GM19238 (cell line): Measurements from ENCODE around the gene DNAJC21.
"Not testable (repeated sequence)": the region's sequence is repeated elsewhere in the genome, so short reads cannot be mapped to it uniquely, and the experiment has no call there.

ENCODE experiments used
- DNase-seq: peaks from one replicate; pipeline ENCODE4 v3.0.0; 2011; ENCODE audit warnings: low spot score; ENCODE audit not compliant: insufficient read length

The DNAJC21 gene

DNA sequence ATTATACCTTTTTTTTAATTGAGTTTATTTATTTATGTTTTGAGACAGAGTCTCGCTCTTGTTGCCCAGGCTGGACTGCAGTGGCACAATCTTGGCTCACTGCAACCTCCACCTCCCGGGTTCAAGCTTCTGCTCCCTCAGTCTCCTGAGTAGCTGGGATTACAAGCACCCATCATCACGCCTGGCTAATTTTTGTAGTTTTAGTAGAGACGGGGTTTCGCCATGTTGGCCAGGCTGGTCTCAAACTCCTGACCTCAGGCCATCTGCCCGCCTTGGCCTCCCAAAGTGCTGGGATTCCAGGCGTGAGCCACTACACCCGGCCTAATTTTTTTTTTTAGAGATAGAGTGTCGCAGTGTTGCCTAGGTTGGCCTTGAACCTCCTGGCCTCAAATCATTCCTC lies 6.1 kb upstream of the DNAJC21 start:
- not testable (repeated sequence) for DNase-seq

DNA sequence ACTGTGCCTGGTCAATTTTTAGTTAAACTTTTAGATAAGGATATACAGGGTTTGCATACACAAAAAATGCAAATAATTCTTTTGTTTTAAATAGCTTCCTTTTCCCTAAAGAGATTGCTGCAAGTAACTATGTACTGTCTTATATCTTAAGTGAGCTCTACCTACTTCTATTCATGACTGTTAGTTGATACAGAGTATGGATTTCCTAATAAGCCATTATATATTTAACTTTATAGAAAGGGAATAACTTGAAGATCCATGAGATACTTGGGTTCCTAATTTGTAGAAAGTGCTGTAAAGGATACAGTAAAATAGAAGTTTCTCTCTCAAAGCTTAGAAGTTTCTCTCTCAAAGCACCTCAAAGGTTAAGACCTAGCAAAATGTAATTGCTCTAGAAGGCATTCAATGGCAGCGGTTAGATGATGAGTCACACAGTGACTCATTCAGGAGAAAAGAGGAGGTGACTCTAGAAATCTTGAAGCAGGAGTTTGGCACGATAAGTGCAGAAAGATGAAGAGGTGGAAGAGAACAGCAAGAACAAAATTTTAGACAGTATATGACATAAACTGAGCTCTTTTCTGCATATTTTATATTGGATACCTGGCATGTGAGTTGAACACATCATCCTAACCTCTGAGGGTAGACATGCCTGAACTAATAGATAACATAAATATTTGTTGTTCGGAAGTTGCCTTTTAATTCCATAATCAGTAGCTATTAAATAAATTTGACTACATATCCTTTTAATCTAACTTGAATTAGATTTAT lies 5.5 kb upstream of the DNAJC21 start:
- no peak for DNase-seq

DNA sequence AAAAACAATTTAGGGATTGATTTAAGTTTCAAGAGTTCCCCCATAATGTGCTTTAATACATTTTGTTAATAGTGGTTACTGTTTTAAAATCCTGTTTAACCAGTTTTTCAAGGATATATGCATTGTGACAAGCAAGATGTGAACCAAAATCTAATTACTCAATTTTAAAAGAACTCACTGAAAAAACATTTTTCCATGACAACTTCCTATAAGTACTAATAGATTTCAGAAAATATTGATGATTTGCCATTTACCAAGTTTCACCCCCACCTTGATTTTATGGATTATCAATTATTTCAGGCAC lies 4.9 kb upstream of the DNAJC21 start:
- DNase-seq, result no peak

DNA sequence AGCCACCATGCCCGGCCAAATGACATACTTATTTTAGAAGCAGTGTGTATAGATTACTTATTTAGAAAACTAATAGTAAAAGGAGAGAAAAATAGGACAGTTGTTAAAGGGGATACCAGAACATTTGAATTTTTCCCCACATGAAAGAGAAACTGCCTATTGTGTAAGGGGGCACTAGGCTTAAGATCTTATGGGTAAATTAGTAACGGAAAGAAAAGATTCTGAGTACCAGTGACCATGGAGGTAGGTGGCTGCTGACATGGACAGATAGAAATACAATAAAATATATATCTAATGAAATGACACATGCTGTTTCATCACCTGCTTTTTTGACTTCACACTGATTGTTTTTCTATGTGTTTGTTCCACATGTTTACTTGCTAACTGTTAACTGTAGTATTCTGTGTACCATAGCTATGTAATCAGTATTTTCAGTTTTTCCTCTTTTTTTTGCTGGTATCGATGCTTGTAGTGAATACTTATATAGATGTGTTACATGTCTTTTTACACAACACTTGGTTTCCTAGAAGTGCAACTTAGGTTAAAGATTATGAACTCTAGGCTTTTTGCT lies 3.0 kb upstream of the DNAJC21 start:
- no peak for DNase-seq

DNA sequence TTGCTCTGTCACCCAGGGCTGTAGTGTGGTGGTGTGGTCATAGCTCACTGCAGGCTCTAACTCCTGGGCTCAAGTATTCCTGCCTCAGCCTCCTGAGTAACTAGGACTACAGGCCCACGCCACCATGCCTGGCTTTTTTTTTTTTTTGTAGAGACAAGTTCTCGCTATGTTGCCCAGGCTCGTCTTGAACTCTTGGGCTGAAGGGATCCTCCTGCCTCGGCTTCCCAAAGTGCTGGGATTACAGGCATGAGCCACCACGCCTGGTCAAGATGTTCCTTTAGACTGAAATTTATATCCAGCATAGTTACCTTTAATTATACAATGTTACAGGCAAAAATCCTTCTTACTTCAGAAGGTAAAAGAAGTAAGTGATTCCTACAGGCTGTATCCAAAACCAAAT lies 1.6 kb upstream of the DNAJC21 start:
- DNase-seq, result no peak

DNA sequence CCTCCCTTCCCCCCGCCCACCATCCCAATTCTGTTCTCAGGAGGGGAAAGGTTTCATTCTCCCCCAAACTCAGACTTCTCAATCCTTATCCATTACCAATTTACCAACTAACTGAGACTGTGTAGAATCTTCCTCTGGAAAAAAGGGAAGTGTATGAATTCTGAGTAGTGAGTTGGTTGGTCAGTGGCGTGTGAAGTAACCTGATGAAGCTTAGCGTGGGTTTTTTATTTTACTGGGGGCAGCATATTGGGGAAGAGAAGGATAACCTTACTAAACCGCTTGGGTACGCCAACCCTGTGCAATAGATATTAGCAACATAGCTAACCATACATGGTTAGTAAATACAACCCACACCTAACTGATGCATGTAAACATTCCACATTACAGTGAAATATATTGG lies 1.1 kb upstream of the DNAJC21 start:
- no peak for DNase-seq

DNA sequence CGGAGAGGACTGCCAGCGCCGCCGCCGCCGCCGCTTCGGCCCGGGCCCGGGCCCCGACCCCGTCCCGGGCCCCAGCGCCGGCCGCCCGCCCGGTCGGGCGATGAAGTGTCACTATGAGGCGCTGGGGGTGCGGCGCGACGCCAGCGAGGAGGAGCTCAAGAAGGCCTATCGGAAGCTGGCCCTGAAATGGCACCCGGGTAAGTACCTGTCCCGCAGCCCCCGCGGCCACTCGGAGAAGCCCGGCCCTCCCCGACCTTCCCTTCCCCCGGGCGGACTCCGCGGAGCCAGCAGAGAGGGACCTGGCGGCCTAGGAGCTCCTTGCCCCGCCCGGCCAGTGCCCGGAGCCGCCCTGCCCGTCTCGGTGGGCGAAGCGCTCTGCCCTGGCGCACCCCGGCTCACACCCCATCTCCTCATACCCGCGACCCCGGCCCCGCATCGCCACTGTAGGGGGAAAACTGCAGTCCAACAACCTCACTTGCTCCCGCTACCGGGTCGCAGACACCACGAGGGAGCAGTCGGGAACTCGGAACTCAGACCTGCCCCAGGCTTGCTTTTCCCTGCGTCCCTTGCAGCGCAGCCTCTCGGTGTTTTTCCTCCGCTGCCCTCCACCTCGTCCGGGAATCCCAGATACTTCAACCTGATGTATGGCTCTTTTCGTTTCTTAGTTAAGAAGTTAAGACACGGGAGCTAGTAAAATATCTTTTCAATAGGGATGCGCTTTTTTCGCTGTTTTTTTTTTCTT lies 532 bp downstream of the DNAJC21 start:
- DNase-seq, result peak; percentile 74

DNA sequence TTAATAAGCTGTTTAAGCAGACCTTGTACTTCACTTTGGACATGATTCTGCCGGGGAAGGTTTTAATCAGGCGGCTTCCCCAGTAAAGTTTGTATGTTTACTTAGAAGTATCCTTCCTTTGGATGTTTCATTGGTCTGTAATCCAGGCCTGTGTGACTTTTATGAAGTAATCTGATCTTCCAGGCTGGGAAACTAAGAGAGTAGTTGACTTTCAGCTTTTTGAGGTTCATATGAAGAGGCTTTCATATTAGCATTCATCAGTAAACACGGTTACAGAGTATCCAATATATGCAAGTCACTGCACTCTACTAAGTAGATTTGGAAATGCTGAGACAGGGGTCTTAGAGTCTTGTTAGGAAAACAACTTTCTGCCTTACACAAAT lies 1.1 kb downstream of the DNAJC21 start:
- no peak for DNase-seq

DNA sequence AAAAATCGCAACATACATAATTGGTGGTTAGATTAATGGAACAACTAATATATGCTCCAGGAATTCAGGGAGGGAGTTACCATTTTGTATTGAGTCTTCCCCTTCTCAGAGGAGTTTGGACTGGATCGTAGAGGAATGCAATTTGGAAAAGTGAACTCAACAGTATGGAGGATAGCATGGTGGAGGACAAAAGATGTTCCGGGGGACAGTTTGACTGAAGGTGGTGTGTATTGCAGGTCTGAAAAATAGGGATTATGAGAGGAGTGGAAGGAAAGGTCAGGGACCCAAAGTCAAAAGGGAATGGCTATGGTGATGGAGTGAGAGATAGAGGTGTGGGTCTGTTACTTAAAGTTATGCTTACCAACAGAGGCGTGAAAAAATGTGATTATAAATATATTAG lies 1.5 kb downstream of the DNAJC21 start:
- DNase-seq, result no peak

DNA sequence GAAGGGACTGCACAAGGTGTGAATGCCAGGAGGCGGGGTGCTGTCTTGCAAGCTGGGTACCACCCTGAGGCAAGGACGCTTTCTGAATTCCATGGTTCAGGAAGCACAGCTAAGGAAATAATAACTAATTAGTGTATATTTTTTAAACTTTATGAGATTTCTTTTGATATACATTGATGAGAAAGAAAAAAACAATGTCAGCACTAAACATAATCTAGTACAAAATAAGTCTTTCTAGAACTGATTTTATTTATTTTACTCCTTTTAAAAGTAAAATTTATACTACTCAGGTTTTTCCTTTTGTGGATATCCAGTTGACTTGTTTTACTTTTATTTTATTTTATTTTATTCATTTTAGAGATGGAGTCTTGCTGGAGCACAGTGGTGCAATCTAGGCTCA lies 3.6 kb downstream of the DNAJC21 start:
- DNase-seq, result no peak

DNA sequence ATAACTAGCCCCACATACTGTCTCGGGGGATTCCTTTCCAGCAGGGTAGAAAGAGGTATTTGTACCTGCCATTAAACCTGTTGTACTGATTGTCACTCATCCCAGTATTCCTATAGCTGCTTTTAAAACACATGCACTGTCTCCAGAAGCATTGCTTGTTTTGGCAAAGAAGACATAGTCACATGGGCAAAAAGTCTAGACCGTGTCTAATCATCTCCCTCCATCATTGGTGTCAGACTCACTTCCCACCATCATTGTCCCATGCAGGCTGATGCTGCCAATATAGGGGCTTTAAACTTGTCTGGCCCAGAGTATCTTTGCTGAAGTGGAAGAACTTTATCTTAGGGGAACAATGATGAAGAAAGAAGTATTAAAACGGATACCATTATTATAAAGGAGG lies 12.6 kb downstream of the DNAJC21 start:
- no peak for DNase-seq

DNA sequence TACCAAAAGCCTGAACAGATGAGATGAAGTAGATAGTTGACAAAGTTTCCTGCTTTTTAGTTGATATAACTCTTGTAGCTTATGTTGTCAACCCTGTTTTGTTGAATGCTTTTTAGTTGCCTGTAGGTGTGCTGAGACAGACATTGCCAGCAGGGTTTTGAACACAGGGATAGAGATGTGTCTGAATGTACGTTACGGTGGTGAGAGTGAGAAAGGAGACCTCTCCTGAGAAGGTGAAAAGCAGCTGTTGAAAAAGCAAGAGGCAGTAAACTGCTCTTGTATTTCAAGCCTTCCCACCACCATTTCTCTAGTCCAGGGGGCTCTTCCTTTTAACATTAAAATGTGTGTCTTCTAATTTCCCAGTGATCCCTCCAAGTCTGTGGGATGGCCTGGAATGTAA lies 14.7 kb downstream of the DNAJC21 start:
- no peak for DNase-seq

DNA sequence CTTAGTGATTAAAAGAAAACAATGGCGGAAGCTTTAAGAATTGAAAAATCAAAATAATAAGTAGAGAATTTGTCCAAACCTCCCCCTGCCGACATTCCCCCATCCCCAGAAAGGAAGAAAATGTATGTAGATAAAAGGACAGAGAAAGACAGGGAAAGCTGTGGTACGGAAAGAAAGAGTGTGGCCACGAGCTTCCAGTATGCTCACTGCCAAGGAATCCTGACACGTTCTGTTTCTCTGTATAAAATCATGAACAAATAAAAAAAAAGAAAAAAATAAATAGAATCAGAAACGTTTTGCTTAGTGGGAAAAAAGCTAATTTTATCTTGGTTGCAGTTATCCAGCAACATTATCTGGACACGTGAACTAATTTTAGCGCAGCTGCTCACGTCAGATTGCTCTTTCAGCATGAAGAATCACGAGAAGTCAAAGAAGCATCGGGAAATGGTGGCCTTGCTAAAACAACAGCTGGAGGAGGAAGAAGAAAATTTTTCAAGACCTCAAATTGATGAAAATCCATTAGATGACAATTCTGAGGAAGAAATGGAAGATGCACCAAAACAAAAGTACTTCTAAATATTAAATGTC lies 15.2 kb downstream of the DNAJC21 start:
- no peak for DNase-seq

DNA sequence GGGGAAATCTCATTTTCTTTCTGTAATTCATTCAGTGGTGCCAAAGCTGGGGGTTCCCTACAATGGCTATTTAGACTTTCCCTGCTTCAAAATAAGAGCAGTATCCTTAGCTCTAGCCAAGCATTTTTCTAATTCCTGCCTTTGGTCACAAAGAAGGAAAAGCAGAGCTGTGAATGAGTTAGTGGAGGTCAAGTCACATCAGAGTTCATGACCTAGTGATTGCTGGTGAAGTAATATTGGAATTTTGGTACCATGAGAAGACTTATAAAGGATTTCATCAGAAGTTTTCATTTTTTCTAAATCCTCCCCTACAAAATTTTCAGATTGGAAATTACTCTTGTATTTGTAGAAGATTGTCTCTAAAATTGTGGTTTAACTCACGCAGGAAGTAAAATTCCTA lies 28.0 kb downstream of the DNAJC21 start:
- no peak for DNase-seq

DNA sequence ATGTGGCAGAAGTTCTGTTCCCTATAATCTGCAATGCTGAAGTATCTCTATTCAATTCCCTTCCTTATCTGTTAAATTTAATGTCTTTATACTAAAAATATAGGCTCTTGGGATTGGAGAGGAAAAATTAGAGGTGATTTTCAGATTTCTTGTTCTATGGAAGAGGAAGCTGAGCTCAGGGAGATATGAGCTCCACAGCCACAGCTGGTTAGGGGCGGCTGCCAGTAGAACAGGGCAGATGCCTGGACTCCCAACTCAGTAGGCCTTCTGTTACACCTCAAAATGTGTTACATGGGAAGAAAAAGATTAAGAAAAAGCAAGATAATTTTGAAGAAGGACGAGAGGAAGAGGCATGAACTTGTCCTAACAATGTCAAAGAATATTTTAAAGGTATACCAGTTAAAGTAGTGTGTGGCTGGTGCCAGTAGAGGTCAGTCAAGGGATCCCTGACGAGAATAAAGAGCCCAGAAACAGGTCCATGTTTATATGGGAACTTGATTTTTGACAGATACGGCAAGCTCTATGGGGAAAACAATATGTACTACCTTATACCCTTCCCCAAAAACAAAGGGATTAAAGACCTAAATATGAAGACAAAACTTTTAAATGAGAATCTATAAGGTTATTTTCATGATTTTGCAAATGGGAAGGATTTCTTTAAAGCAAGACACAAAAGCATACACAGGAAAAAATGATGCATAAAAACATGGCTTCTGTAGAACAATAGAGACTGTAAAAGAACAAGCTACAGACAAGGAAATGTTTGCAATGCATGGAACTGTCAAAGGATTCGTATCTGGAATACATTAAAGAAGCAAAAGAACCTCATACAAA lies 28.7 kb downstream of the DNAJC21 start:
- no peak for DNase-seq

DNA sequence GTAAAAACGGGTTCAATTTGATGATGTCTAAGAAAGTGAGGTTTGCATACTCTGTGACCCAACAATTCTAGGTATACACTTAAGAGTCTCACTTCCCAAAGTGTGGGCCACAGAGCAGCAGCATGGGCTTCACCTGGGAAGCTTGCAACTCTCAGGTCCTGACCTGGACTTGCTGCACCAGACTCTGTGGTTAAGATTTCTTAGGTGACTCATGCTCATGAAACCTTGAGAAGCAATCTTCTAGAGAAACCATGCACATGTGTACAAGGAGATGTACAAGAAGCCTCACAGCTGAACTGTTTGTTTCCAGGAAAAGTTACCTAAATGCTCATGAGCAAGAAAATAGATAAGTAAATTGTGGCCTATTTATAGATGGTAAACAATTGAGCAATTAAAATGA lies 30.0 kb downstream of the DNAJC21 start:
- DNase-seq, result peak; percentile 39

DNA sequence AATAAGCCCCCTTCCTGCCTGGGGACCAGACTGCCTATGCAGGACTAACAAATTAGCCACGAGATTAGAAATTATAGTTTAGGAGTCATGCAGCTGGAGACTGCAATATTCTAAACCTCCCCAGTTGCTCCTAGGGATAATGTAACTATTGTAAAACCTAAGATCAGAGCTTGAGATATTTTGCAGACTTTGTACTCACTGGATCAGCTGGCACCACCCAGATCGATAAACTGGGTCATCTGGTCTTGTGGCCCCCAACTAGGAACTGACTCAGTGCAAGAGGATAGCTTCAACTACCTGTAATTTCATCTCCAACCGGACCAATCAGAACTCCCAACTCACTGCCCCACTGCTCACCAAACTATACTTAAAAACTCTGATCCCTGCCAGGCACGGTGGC lies 38.2 kb downstream of the DNAJC21 start:
- DNase-seq, result no peak

DNA sequence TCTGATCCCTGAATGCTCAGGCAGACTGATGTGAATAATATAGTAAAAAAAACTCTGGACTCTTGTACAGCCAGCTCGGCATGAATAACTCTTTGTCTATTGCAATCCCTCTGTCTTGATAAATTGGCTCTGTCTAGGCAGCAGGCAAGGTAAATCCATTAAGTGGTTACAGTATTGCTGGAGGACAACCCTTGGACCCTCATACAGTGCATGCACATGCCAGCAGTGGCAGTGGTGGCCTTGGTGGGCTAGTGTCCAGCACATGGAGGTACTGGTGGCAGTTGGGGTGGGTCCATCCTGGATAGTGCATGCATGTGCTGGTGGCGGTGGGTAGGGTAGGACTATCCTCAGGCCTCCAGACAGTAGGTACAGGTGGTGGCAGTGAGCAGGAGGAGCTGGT lies 38.9 kb downstream of the DNAJC21 start:
- no peak for DNase-seq

DNA sequence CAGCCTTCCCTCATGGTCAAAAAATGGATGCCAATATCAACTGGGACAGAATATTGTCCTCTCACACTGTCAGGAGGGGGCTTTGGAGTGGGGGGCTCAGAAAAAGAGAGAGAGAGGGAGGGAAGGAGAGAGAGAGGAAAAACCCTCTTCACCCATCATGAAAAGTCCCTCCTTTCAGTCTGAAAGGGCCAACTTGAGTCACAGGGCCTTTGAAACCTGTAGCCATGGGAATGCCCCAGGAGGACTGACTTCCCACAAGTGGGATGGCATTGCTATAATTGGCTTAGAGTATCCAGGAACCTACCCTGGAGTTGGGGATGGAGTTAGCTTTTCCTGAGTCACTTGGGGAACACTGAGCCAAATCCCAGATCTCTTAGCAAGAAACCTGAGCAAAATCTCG lies 41.2 kb downstream of the DNAJC21 start:
- DNase-seq, result no peak

DNA sequence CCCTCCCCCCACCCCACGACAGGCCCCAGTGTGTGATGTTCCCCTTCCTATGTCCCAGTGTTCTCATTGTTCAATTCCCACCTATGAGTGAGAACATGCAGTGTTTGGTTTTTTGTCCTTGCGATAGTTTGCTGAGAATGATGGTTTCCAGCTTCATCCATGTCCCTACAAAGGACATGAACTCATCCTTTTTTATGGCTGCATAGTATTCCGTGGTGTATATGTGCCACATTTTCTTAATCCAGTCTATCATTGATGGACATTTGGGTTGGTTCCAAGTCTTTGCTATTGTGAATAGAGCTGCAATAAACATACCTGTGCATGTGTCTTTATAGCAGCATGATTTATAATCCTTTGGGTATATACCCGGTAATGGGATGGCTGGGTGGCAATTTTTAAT lies 42.3 kb downstream of the DNAJC21 start:
- DNase-seq, result not testable (repeated sequence)

DNA sequence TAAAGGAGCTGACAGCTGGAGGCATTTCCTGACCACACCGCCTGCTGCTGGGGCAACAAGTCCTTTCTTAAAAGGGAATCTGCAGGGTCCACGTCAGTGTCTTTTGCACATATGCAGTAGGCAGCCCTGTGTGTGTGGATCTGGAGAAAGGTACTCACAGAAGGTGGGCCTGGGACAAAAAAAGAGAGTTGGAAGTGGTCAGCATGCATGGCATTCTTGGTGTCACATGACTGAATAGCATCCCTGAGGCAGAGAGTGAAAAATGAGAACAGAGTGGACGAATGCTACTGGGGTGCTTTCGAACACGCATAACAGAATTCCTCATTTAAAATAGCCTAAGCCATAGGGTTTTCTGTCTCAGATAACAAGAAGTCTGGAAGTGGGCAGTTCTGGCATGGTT lies 47.0 kb downstream of the DNAJC21 start:
- DNase-seq, result no peak
